Measurements from ENCODE around the gene COL27A1. TPM values are rescaled to one million over a fixed set of nuclear protein-coding genes. Genes with fewer than 3 reads are reported as not detected.
A peak's percentile ranks its signal among the peaks of the same experiment; 100 is the strongest.

Gene COL27A1
- 1 to 10 TPM in 1 of 2 experiments, under 1 TPM in 1; 0.50 to 1.2 TPM for total RNA-seq

GRCh38 chr9:114155263-114155994, at the start of gene COL27A1:
TSS of gene COL27A1 (plus strand) at chr9:114155537. CDS start at chr9:114155951, 414 bp downstream.
- Mint-ChIP-seq H3K27ac (no peak within 1 kb of the TSS), H3K4me3 (peak within 1 kb of the TSS; percentile 75), H3K4me1 (peaks cover 17% of the 10 kb centered on the region), H3K27me3 (peaks cover 50% of the 10 kb centered on the region), H3K36me3 (ENCODE audit: low read depth) (no peaks in the 10 kb centered on the region), H3K9me3 (no peaks in the 10 kb centered on the region)
- DNase-seq, result peak; percentile 80
- POLR2A ChIA-PET, result no interaction called here
- CTCF ChIA-PET, result interaction anchor here (0.7 to 1.5 kb wide), 10 partner anchors 10 to 143 kb away, joined by 3 to 9 read pairs (median 3); no protein-coding TSS in a partner anchor

- Mint-ChIP-seq H3K36me3 (ENCODE audit: low read depth) (no peaks in the 10 kb centered on the region), H3K4me1 (no peaks in the 10 kb centered on the region), H3K4me3 (no peak overlapping the region), H3K9me3 (no peaks in the 10 kb centered on the region), H3K27me3 (peaks cover 12% of the 10 kb centered on the region), H3K27ac (no peak overlapping the region)
- ChIA-PET POLR2A (no interaction called here), CTCF (interaction anchor here (0.5 to 3.9 kb wide), 10 partner anchors 12 to 636 kb away, joined by 3 to 34 read pairs (median 4); no protein-coding TSS in a partner anchor)
- DNase-seq, result no peak
Measured at GRCh38 chr9:114107286-114108001, 47.9 kb upstream of the COL27A1 start.

- Mint-ChIP-seq H3K4me3 (no peak overlapping the region), H3K4me1 (no peaks in the 10 kb centered on the region), H3K36me3 (ENCODE audit: low read depth) (no peaks in the 10 kb centered on the region), H3K9me3 (no peaks in the 10 kb centered on the region), H3K27ac (no peak overlapping the region), H3K27me3 (peaks cover 12% of the 10 kb centered on the region)
- DNase-seq, result peak; percentile 64
- ChIA-PET CTCF (interaction anchor here (0.6 to 3.9 kb wide), 17 partner anchors 9 to 206 kb away, joined by 3 to 34 read pairs (median 4); partner anchors contain the start of gene KIF12), POLR2A (no interaction called here)
Measured at GRCh38 chr9:114108016-114108833, 47.1 kb upstream of the COL27A1 start.

DNA sequence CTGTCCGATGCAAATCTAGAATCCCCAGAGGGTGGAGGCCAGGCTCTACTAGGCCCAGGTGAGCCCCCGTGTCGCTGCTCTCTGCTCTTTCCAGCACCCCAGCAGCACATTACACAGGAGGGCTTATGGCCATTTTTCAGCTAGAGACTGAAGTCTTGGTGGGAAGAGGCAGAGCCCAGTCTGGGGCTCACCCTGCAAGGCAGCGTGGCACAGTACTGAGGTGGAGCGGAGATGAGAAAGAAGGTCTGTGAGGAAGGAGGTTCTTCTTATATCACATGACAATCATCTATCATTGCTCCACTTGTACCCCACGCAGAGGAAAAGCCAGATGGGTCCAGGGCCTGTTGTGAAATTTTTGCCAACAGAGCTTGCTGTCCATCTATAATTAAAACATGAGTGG, 46.2 kb upstream of the COL27A1 start:
- no peak for DNase-seq
- H3K27me3 Mint-ChIP-seq, result peaks cover 16% of the 10 kb centered on the region
- no peak overlapping the region for H3K4me3 Mint-ChIP-seq
- ChIA-PET CTCF (interaction anchor here (1.2 to 3.9 kb wide), 6 partner anchors 10 to 182 kb away, joined by 3 to 34 read pairs (median 6); partner anchors contain the start of gene KIF12), POLR2A (no interaction called here)
- no peaks in the 10 kb centered on the region for H3K9me3 Mint-ChIP-seq
- no peaks in the 10 kb centered on the region for H3K4me1 Mint-ChIP-seq
- H3K36me3 Mint-ChIP-seq (ENCODE audit: low read depth), result no peaks in the 10 kb centered on the region
- no peak overlapping the region for H3K27ac Mint-ChIP-seq

GRCh38 chr9:114110180-114110579, 45.2 kb upstream of the COL27A1 start:
- Mint-ChIP-seq H3K36me3 (ENCODE audit: low read depth) (no peaks in the 10 kb centered on the region), H3K27me3 (peaks cover 13% of the 10 kb centered on the region), H3K4me1 (no peaks in the 10 kb centered on the region), H3K9me3 (no peaks in the 10 kb centered on the region), H3K4me3 (no peak overlapping the region), H3K27ac (no peak overlapping the region)
- DNase-seq, result no peak
- ChIA-PET POLR2A (interaction anchor here (1.3 kb wide), 1 partner anchor 11 kb away, joined by 3 read pairs; no protein-coding TSS in a partner anchor), CTCF (interaction anchor here (0.6 to 1.0 kb wide), 2 partner anchors 9 to 181 kb away, joined by 3 to 4 read pairs; no protein-coding TSS in a partner anchor)

DNA sequence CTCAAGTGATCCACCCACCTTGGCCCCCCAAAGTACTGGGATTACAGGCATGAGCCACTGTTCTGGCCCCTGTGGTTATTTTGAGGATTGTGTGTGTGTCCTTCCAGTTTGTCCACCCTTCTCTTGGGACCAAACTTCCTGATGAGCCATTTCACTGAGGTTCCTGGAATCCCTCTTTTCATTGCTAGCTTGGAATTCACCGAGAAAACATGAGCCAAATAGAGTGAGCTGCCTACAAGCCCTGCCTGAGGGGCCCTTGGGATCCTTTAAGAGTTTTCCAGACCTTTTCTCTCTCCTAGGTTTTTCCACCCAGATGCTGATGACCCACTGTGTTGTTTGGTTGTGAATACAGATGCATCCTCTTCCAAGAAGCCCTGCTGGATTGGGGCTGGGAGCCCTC, 43.0 kb upstream of the COL27A1 start:
- no peak overlapping the region for H3K27ac Mint-ChIP-seq
- DNase-seq, result no peak

GRCh38 chr9:114112778-114113584, 42.4 kb upstream of the COL27A1 start:
- H3K27me3 Mint-ChIP-seq, result peaks cover 8% of the 10 kb centered on the region
- H3K27ac Mint-ChIP-seq, result no peak overlapping the region
- no peaks in the 10 kb centered on the region for H3K4me1 Mint-ChIP-seq
- POLR2A ChIA-PET, result no interaction called here
- H3K36me3 Mint-ChIP-seq (ENCODE audit: low read depth), result no peaks in the 10 kb centered on the region
- H3K9me3 Mint-ChIP-seq, result no peaks in the 10 kb centered on the region
- no peak for DNase-seq
- no peak overlapping the region for H3K4me3 Mint-ChIP-seq
- CTCF ChIA-PET, result interaction anchor here (0.9 kb wide), 1 partner anchor 175 kb away, joined by 5 read pairs; no protein-coding TSS in a partner anchor

More for the DNA sequence above, 43.0 kb upstream of the COL27A1 start:
- H3K27me3 Mint-ChIP-seq, result peaks cover 12% of the 10 kb centered on the region
- no peak overlapping the region for H3K4me3 Mint-ChIP-seq
- H3K9me3 Mint-ChIP-seq, result no peaks in the 10 kb centered on the region
- no peaks in the 10 kb centered on the region for H3K4me1 Mint-ChIP-seq
- H3K36me3 Mint-ChIP-seq (ENCODE audit: low read depth), result no peaks in the 10 kb centered on the region
- ChIA-PET POLR2A (no interaction called here), CTCF (interaction anchor here (0.9 kb wide), 1 partner anchor 176 kb away, joined by 5 read pairs; no protein-coding TSS in a partner anchor)

DNA sequence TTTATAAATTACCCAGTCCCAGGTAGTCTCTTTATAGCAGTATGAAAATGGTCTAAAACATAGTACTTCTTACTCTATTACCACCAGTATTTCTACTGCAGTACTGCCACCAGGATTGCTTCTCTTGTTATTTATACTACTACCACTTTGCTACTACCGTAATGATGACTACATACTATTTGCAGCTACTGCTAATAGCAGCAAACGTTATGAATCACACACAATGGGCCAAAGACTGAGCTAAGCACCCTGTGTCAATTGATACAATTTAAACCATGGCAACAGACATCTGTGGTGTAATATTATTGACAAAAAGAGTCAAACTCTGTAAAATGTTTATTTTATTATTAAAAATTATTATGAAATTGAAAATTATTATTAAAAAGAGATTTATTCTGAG, 41.0 kb upstream of the COL27A1 start:
- no peaks in the 10 kb centered on the region for H3K9me3 Mint-ChIP-seq
- ChIA-PET CTCF (no interaction called here), POLR2A (no interaction called here)
- H3K27me3 Mint-ChIP-seq, result peaks cover 11% of the 10 kb centered on the region
- no peaks in the 10 kb centered on the region for H3K4me1 Mint-ChIP-seq
- H3K27ac Mint-ChIP-seq, result no peak overlapping the region
- H3K4me3 Mint-ChIP-seq, result no peak overlapping the region
- no peaks in the 10 kb centered on the region for H3K36me3 Mint-ChIP-seq (ENCODE audit: low read depth)
- no peak for DNase-seq

DNA sequence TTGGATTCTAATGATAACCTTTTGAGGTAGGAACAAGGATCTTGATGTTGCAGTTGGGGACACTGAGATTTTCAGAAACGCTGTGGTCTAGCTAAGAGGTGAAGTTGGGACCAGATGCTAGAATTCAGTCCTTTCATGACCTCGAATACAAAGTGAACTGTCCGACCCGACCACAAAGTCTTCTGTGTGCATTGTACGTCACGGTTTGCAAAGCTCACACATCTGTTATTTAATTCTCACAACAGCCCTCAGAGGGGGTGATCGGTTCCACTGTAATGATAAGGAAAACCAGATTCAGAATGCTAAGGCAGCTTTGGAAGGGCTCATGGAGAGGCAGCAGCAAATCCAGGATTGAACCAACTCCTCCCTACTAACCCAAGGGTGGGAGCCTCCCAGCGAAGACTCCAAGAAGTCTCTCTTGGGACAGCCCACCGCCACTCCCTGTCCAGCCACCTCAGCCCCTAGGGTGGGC, 39.6 kb upstream of the COL27A1 start:
- H3K36me3 Mint-ChIP-seq (ENCODE audit: low read depth), result no peaks in the 10 kb centered on the region
- no peaks in the 10 kb centered on the region for H3K9me3 Mint-ChIP-seq
- no peaks in the 10 kb centered on the region for H3K4me1 Mint-ChIP-seq
- ChIA-PET POLR2A (no interaction called here), CTCF (interaction anchor here (2.8 kb wide), 1 partner anchor 175 kb away, joined by 7 read pairs; no protein-coding TSS in a partner anchor)
- H3K27me3 Mint-ChIP-seq, result peaks cover 14% of the 10 kb centered on the region
- no peak for DNase-seq
- no peak overlapping the region for H3K4me3 Mint-ChIP-seq
- no peak overlapping the region for H3K27ac Mint-ChIP-seq

DNA sequence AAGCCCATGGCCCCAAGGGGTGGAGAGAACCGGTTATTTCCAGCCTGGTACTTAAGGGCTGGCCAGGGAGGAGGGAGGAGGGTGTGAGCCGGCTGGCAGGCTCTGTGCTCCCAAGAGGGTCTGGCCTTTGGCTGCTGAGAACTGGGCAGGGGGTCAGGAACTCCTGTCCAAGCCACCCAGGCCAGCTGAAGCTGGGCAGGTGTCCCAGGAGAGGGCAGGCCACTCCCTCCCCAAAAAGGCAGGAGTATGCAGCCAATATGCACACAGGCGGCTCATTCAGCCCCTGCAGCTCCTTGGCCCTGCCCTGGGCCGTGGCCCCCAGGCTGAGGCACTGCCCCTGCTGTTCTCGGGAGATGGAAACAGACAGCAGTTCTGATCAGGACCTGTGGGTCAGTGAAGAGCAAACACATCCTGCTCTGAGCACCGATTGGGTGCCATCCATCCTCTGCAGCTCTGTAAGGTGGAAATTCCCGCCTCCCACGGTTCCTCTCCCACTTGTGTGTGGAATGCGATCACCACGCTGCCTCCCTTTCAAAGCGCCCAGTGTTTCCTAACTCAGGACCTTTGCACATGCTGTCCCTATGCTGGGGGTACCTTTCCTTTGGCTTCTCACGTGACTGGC, 39.1 kb upstream of the COL27A1 start:
- CTCF ChIA-PET, result interaction anchor here (2.8 kb wide), 1 partner anchor 175 kb away, joined by 7 read pairs; no protein-coding TSS in a partner anchor

DNA sequence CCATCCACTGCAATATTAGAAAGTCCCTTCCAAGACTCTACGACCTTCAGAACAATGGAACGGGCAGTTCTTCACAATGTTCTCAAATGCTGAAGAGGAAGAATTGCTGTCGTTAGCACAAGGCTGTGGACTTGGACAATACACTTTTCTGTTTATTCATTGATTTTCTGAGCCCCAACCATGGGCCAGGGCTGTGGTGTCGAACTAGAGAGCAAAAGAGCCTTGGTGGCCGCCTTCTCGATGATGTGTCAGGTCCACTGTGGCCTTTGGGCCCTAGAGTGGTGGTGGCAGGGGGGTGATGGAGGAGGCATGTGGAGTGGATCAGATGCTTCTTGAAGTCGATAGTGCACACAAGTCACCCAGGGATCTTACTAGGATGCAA, 37.7 kb upstream of the COL27A1 start:
- no peaks in the 10 kb centered on the region for H3K36me3 Mint-ChIP-seq (ENCODE audit: low read depth)
- no peak overlapping the region for H3K27ac Mint-ChIP-seq
- DNase-seq, result no peak
- no peaks in the 10 kb centered on the region for H3K9me3 Mint-ChIP-seq
- peaks cover 15% of the 10 kb centered on the region for H3K27me3 Mint-ChIP-seq
- H3K4me3 Mint-ChIP-seq, result no peak overlapping the region
- ChIA-PET CTCF (no interaction called here), POLR2A (no interaction called here)
- no peaks in the 10 kb centered on the region for H3K4me1 Mint-ChIP-seq

More for the DNA sequence above, 39.1 kb upstream of the COL27A1 start:
- Mint-ChIP-seq H3K9me3 (no peaks in the 10 kb centered on the region), H3K4me1 (no peaks in the 10 kb centered on the region), H3K27me3 (peaks cover 15% of the 10 kb centered on the region), H3K27ac (no peak overlapping the region), H3K36me3 (ENCODE audit: low read depth) (no peaks in the 10 kb centered on the region), H3K4me3 (no peak overlapping the region)
- POLR2A ChIA-PET, result no interaction called here
- DNase-seq, result no peak
